SIG-M5 treated with dmso at 0.1 percent for 504 hours (cell line): ENCODE measurements around the gene HS6ST2.

Experiments
- DNase-seq: peaks from one replicate; lab custom pipeline; 2025; ENCODE audit not compliant: unreplicated experiment; lab: John Stamatoyannopoulos, UW

HS6ST2 gene

DNA sequence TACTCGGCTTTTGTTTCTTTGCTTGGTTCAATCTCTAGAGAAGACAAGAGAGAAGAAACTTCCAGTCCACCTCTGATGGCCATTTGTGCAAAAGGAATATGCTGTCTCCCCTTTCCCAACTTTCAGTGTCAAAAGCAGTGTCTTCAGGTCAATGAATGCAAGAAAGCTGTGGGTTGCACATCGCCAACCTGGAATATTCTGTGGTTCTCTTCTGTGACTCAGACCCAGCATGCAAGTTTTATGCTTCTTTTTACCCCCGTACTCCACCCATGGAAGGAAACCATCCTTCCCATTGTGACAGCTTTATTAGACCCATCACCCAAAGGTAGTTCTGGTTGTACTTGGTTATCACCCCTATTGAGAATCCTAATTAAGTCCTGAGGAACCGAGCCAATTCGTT lies 334.0 kb downstream of the HS6ST2 start:
- DNase-seq: no peak

DNA sequence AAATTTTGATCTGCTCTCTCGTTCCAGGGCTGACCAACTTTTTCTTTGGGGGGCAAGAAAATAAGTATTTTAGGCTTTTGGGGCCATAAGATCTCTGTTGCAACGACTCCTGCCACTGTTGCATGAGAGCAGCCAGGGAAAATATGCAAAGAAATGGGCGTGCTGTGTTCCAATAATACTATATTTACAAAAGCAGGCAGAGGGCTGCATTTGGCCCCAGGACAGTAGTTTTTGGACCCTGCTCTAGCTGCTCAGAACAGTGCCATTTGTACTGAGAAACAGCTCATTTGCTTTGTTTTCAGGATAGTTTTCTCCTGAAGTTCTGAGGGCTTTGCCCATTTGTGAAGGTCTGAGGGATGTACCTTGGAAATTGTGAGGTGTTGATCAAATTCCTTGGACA lies 334.5 kb downstream of the HS6ST2 start:
- DNase-seq: no peak

DNA sequence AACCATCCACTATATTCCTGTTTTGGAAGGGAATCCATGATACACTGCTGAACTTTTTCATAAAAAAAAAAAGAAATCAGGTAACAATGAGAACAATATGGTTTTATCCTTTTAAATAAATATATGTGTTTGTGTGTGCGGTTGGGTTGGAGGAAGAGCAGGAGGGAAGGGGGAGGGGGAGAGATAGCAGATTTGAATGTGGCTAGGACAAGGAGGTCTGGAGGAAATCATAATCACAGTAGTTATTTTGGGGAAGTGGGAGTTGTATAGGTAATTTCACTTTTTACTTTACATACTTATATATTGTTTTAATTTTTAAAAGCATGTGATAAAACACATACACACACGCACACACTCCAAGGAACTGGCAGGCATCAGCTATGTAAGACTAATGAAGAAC lies 335.1 kb downstream of the HS6ST2 start:
- DNase-seq: no peak

DNA sequence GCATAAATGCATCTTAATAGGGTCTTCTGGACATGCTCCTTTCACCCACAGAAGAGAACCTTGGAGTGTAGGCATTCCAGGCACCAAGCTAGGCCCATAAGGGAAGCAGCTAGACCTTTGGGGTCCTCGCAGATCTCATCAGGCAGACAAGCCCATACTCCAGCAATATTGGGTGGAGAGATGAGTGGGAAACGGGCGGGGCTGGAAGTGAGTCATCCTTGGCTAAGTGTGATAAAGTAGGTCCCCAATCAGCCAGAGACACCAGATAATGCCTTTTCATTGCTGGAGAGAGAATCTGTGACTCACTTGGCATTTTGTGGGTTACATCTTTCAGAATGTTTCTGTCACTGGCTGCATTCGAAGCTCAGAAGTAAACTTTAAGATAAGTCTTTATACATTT lies 336.3 kb downstream of the HS6ST2 start:
- no peak for DNase-seq

DNA sequence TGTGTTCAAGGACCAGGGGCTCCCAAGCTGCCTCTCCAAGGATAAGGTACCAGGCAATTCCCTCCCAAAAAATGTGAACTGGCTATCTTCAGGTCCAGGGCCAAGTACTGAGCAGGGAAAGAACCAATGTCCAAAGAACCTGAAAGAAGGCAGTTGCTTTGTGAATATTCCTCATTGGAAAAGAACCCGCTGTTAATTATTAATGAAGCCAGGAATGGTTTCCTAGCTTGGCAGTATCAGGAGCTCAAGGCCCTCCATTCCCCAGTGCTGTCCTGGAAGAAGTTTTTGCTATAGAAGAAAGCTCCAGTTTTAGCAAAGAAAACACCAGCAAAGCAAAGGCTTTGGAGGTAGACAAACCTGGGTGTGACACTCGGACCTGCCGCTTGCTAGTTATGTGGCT lies 339.6 kb downstream of the HS6ST2 start:
- no peak for DNase-seq

DNA sequence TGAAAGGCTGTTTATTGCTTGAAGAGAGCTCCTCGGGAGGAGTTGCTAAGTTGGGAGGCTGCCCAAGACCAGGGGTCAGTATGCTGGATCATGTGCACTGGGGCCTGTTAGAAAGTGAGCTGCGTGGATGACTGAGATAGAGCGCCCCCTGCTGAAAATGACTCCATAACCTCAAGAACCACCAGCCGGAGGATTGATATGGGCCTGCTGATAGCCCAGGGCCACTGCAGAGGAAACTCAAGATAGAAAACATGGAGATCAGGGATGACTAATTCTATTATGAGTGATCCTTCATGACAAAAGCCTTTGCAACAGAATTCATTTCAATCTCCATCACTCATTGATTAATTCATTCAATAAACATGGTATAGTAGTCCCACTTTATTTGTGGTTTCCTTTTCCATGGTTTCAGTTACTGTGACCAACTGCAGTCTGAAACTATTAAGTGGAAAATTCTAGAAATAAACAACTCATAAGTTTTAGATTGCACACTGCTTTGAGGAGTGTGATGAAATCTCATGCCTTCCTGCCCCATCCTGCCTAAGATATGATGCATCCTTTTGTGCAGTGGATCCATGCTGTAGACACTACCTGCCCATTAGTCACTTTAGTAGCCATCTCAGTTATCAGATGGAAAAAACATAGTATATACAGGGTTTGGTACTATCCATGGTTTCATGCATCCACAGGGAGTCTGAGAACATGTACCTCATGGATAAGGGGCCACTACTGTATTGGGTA lies 342.9 kb downstream of the HS6ST2 start:
- DNase-seq: peak; percentile 12

DNA sequence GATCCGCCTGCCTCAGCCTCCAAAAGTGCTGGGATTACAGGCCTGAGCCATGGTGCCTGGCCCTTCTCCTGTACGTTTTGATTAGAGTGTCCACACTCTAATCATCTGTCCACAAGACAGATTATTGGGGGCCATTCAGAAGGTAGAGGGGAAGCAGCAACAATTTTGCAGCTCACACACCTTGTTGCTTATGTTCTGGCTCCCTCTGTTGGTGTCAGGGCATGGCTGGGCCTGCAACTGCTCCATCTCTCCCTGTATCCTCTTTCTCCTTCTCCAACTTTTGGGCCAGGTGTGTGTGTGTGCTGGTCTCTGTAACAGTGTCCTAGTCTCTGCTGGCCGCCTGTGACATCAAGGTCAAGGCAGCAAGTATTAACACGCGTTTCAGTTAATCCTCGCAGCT lies 344.1 kb downstream of the HS6ST2 start:
- DNase-seq: no peak

DNA sequence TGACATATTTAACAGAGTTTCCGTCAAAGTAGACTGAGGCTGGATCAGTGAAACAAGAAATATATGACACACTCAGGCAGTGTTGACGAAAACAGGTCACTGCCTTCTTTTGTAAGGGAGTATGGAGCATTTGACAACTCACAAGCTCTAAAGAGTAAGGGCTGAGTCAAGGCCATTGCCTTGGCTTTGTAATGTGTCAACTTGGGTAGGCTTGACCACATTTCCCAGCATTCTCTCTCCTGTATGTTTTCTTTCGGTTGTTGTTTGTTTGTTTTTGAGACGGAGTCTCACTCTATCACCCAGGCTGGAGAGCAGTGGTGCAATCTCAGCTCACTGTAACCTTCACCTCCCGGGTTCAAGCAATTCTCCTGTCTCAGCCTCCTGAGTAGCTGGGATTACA lies 344.6 kb downstream of the HS6ST2 start:
- no peak for DNase-seq

DNA sequence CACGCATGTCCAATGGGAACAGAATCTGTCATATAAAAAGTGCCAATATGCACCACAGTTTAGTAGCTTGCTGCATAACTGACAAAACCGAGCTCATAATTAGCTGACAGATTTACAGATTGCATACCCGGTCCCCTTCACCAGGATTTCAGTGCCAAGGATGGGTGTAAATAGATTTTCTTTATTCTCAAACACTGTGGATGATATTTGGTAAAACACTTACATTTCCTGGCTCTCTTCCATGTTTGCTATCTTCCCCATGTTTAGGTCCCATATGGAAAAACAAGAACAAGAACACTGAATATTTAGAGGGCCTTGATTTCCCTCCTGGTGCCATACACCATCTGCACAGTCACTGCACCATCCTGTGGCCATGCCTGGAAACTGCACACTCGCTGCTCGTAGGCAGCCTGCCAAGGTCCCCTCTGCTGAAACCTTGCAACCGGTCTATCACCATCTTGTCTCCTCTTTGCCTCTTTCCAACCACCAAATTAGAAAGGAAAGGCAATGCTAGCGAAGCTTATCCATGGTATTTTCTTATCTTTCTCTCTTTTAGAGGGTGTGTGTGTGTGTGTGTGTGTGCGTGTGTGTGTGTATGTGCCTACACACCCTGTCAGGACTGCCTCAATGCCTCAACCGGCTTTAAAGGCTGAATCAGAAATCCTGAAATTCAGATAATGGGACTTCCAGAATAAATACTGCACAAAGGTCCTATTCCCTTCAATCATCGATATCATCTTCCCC lies 345.4 kb downstream of the HS6ST2 start:
- DNase-seq: peak; percentile 40

DNA sequence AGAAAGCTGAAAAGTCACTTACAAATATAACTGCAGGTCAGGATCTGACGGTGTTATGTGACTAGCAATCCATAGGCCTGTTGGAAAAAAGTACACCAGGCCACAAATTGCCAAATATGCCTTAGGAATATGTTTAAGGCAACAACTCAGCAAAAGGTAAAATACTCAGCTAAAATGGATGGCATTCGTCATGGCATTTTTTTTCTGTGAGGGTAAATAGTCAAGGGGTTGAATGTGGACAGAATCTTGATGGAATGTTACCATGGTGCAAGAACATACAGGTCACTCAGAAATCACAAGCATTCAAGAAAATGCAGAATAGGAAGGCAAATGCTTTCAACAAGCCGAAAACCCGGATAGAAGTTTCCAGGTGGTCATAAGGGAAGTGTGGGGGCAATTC lies 347.9 kb downstream of the HS6ST2 start:
- DNase-seq: no peak

DNA sequence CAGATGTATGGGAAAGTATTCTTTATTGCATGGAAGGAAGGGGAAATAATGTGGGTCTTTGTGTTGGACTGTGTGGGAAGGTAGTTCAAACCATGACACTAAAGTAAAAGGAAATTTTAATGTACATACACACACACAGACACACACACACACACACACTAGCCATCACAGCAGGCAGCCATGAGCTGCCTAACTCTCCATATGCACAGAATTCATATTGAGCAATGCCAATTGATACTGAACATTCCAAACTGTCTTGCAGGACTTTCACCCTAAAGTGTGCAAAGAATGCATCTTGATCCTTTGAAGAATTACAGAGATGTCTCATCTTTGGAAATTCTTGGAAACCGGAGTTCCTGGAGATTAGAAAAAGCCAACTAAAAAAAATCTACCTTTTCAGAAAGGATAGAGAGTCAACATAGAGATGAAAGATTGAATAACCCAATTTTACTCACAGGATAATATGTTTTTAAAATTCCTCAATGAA lies 349.0 kb downstream of the HS6ST2 start:
- DNase-seq: no peak

DNA sequence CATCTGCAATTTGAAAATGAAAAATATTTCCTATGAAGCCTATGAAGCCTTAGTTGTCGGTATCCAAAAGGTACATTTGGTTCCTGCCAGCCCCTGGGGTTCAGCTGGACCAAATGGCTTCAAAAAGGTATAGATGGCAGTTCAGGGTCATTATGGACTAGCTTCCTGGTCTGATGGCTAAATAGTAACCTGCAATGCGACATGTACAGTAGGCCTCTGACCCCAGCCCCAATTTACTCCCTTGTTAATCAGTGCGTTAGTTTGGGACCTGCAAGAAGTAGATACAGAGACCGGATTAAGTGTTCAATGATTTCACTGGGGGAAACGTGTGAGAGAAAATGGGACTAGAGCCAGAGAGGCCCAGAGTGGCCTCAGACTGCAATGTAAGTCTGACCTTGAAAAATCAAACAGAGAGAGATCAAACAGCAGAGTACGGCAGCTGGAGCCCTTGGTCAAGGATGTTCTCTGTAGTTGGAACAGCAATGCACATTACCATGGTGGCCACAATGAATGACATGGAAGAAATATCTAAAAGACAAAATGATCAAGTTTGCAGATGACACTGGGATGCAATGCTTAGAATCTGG lies 354.6 kb downstream of the HS6ST2 start:
- DNase-seq: no peak

DNA sequence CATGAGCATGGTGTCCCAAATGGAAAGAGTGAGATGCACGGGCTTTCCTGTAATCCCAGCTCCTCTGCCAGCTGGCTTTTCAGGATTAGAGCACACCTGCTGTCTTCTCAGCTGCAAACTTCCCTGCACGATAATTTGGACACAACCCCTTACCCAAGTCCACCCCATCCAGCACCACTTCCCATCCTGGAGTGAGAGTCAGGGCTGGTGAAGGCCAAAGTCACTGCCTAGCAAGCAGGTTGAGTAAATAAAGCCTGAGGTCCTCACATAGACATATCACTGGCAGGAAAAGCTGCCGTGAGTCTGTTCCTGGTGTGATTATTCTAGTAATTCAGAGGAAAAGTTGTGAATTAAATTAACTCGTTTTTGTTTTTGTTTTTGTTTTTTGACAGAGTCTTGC lies 355.7 kb downstream of the HS6ST2 start:
- DNase-seq: no peak

DNA sequence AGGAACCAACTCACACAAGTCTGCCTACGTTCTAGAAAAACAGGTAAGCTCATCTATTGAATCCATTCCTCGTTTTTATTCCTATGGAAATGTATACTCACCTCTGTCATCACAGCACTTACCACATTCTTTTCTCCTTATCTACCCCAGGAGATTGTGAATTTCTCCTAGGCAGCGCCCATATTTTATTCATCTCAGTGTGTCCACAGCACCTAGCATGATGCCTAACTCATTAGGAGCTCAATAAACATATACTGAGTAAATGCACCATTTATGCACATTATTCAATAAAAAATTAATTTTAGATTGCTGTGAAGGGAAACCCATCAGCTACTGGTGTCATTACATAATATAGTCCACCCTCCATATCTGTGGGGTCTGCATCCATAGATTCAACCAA lies 363.4 kb downstream of the HS6ST2 start:
- no peak for DNase-seq

DNA sequence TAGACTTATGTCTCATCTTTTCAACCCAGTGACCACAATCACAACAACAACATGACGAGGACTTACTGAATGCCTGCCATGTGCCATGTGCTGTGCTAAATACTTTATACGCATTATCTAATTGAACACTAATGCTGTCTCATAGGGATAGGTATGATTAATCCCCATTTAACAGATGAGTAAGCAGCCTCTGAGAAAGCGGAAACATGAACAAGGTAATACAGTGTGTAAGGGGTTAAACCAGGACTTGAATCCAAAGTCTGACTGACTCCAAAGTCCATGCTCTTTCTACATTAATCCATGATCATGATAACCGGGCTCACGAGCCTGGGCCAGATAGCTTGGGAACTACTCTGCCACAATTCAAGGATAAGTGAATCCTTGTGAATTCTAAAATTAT lies 364.3 kb downstream of the HS6ST2 start:
- no peak for DNase-seq

DNA sequence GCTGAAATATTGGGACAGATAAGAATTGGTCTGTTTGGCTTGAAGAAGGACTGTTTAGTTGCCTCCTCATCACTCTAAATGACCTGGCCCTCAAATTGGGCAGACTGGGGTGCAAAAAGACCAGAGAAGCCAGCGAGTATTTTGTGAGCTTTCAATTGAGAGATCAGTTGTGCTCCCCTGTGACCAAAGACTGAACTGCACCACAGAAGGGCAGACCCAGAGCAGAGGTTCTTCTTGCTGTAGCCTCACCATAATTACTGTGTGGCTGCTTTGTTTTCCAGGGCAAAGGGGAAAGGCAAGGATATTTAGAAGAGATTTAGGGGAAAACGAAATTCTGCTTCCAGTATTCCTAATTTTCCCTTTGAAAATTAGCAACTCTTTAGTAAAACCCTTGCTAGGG lies 365.5 kb downstream of the HS6ST2 start:
- DNase-seq: peak; percentile 20

DNA sequence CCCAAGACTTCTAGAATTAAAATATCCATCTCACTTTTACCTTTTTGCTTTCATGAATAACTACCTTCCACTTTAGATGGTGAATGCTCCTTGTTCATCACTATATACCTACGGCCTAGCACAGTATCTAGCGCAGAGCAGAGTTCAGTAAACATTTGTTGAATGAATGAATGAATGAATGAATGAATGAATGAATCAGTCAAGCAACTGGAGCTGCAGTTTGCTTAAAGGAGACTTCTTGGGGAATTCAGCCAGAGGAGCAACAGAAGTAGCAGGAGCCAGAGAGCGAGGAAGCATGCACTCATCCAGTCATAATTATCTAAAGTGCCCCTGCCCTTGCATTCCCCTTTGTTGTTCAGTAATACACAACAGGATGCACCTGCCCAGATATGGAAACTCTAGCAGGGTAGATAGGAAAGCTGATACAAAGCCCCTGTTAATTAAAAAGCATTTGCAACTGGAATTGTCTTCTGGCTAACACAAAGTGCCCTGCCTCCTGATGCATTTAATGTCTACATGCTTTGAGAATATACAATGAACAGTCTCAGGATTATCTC lies 366.6 kb downstream of the HS6ST2 start:
- DNase-seq: no peak

DNA sequence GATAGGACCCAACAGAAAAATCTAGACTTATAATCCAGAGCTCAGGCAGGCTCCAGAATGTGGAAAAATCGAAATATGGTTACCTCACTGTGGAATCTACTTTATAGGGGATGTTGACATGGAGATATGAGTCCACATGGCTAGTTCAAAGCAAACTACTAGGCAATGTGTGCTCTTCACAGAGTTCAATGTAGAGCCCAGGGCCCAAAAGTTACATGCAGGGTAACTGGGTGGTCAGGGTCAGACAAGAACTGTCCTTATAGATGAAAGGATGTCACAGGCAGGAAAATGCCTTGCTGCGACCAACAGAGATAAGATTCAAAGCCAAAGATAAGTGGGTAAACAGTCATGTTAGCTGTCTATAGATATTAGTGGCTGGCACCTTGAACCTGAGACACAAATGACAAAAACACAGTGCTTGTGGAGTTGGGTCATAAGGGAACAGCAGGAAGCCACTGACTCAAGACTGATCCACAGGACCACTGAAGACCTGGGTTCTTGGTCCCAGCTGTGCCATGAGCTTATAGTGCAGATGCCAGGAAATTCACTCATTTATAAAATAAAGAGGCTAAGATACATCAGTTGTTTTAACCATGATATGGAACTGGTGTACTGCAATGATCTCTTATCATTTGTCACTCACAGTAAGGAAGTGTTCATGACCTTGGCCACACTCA lies 367.9 kb downstream of the HS6ST2 start:
- DNase-seq: no peak

DNA sequence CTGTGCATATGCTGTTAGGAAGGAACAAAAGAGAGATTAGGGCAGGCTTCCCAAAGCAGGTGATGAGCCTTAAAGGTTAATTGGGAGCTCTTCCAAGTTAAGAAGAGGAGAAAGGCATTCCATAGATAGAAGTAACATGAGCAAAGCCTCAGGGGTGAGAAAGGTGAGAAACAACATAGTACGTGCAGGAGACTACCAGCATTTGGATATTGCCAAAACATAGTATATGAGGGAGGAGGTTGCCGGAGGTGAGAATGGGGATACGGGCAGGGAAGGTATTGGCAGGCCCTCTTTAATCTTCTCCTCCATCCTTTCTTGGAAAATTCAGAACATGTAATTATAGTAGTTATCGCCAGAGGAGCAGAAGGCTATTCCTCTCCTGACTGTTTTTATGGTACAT lies 373.5 kb downstream of the HS6ST2 start:
- no peak for DNase-seq

DNA sequence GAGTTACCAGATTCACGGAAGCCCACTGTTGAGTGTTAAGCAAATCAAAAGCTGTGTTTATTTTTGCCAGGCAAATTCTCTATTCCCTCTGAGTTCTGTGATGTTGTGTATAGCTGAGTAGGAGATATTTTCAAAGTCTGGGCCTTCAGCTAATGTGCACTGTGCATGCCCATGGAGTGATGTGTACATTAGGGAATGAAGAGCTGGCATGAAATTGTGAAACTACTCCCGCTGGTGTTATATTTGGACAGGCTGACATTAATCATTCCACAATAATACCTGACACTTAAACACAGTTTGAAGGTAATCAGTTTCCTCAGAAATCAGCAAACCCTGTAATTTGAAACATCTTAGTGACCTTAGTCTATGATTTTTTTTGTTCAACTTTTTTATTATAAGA lies 381.5 kb downstream of the HS6ST2 start:
- no peak for DNase-seq
